ENCODE results near the gene RAD21L1. TPM values are rescaled to one million over a fixed set of nuclear protein-coding genes. Genes with fewer than 3 reads are reported as not detected.

The RAD21L1 gene
- total and polyA plus RNA-seq, 2 of the 8 experiments (the other 6 are each of a cell fraction or from before 2014, with no cell fraction given): 0.06 to 0.26 TPM

GRCh38 chr20:1197801-1198200 is 28.0 kb upstream of the RAD21L1 start:
- Histone ChIP-seq H3K4ac (replicated peaks; ENCODE audit: insufficient read length, low read depth, low read length) (no peak overlapping the region), H4K91ac (replicated peaks; ENCODE audit: insufficient read length, low read length) (no peak overlapping the region), H3K4me2 (ENCODE audit: insufficient read depth in 1 of 2, low read depth in 2 of 2, low read length in 2 of 2) (no peak overlapping the region), H3K4me3 (ENCODE audit: extremely low read depth in 1 of 4, insufficient read depth in 2 of 4, low read depth in 3 of 4, low read length in 4 of 4) (no peak overlapping the region), H2BK12ac (ENCODE audit: low read depth, low read length) (no peak overlapping the region), H3K56ac (replicated peaks; ENCODE audit: insufficient read length, low read depth, low read length) (no peak overlapping the region), H2AFZ (ENCODE audit: low read length) (no peak overlapping the region), H3K4me1 (replicated peaks in 1 of 4; ENCODE audit: control insufficient read depth in 3 of 4, insufficient read depth in 4 of 4, low read length in 3 of 4) (no peaks in the 10 kb centered on the region), H4K5ac (ENCODE audit: insufficient read length, low read depth, low read length) (no peak overlapping the region), H3K9me3 (ENCODE audit: insufficient read depth in 2 of 2, low read depth in 1 of 2, low read length in 1 of 2) (no peaks in the 10 kb centered on the region), H3K9ac (replicated peaks in 1 of 4; ENCODE audit: extremely low read depth in 1 of 4, low read depth in 3 of 4, low read length in 3 of 4) (no peak overlapping the region), H3K27ac (ENCODE audit: low read depth, low read length) (no peak overlapping the region), H3K14ac (ENCODE audit: insufficient read length) (no peak overlapping the region), H3K79me1 (ENCODE audit: low read depth, low read length) (no peaks in the 10 kb centered on the region; the same call in 1 of the 2 replicates), H4K8ac (ENCODE audit: extremely low read depth, insufficient read depth, low read length) (no peak overlapping the region), H2BK20ac (ENCODE audit: low read length) (no peak overlapping the region), H4K20me1 (replicated peaks in 1 of 2; ENCODE audit: control insufficient read depth in 1 of 2, insufficient read depth in 2 of 2, low read length in 2 of 2) (no peaks in the 10 kb centered on the region), H3K27me3 (replicated peaks in 1 of 4; ENCODE audit: control insufficient read depth in 3 of 4, extremely low read depth in 1 of 4, insufficient read depth in 3 of 4, low read length in 3 of 4) (no peaks in the 10 kb centered on the region; a peak in 1 of 7 replicates), H2BK5ac (ENCODE audit: low read depth, low read length) (no peak overlapping the region), H3K18ac (ENCODE audit: extremely low read depth, low read length) (no peak overlapping the region), H3K36me3 (ENCODE audit: control insufficient read depth in 2 of 4, insufficient read depth in 4 of 4, low read length in 3 of 4) (no peaks in the 10 kb centered on the region), H2BK15ac (ENCODE audit: low read length) (no peak overlapping the region), H3K23ac (ENCODE audit: insufficient read length) (no peak overlapping the region), H2AK5ac (ENCODE audit: low read depth, low read length) (no peak overlapping the region), H3K23me2 (ENCODE audit: low read depth, low read length) (no peaks in the 10 kb centered on the region), H3K79me2 (ENCODE audit: control insufficient read depth in 1 of 2, insufficient read depth in 2 of 2, low read length in 2 of 2) (no peaks in the 10 kb centered on the region), H2BK120ac (replicated peaks; ENCODE audit: low read depth, low read length) (no peak overlapping the region)
- ChIA-PET POLR2A (ENCODE audit: partially characterized antibody) (no interaction called here), CTCF (ENCODE audit: partially characterized antibody) (interaction anchor here (4.1 kb wide), 1 partner anchor 11 kb away, joined by 17 read pairs; no protein-coding TSS in a partner anchor)
- 92% methylated on average over 7 of the region's 7 CpGs; no CpG with 5 or more reads in 1 of the 2 experiments for WGBS, 2 experiments (ENCODE audit: extremely low coverage in 1 of 2, insufficient coverage in 1 of 2, insufficient read length in 1 of 2, insufficient replicate concordance in 2 of 2, low coverage in 1 of 2, low lambda C conversion rate in 2 of 2, missing lambda C conversion rate in 1 of 2)
- DNase-seq (ENCODE audit: low read depth in 1 of 2, low spot score in 2 of 2) (no peak), FAIRE-seq (no peak)
- TF ChIP-seq CBX5 (IDR thresholded peaks at IDR 0.05; ENCODE audit: low read depth, low read length): no peak
- no peak for TF ChIP-seq SRF (IDR thresholded peaks at IDR 0.05; ENCODE audit: low read depth, low read length)
- TF ChIP-seq FOSL1 (IDR thresholded peaks at IDR 0.05; ENCODE audit: insufficient read depth, low read depth, low read length): no peak
- no peak for TF ChIP-seq RNF2 (IDR thresholded peaks at IDR 0.05; ENCODE audit: borderline replicate concordance, low read depth, low read length, missing control alignments, poor library complexity, severe bottlenecking)
- no peak for TF ChIP-seq SIX5 (IDR thresholded peaks at IDR 0.05; ENCODE audit: low read depth, low read length)
- TF ChIP-seq CTBP2 (IDR thresholded peaks at IDR 0.05; ENCODE audit: borderline replicate concordance, insufficient read depth, insufficient read length, low read length): no peak
- no peak for TF ChIP-seq JUN (IDR thresholded peaks at IDR 0.05; ENCODE audit: low read depth, low read length)
- no peak for TF ChIP-seq TAF7 (optimal IDR thresholded peaks at IDR 0.05; ENCODE audit: borderline replicate concordance, low read depth, low read length)
- no peak for TF ChIP-seq EP300 (IDR thresholded peaks at IDR 0.05; ENCODE audit: borderline replicate concordance in 1 of 2, low read depth in 2 of 2, low read length in 2 of 2)
- TF ChIP-seq SAP30 (IDR thresholded peaks at IDR 0.05; ENCODE audit: insufficient read depth, insufficient replicate concordance, low read length): no peak
- no peak for TF ChIP-seq ZNF274 (IDR thresholded peaks at IDR 0.05; ENCODE audit: borderline replicate concordance, extremely low read depth, low read length)
- TF ChIP-seq USF2 (IDR thresholded peaks at IDR 0.05; ENCODE audit: low read length): no peak

Data from H1 (cell line).